Ovary (tissue), 3 donors: ENCODE results near the gene COL25A1.
"Not testable (repeated sequence)": the region's sequence is repeated elsewhere in the genome, so short reads cannot be mapped to it uniquely, and the experiment has no call there.

Experiments used
- EP300 ChIP-seq: sonication (generic); formaldehyde crosslinking; IDR thresholded peaks from one replicate; pipeline ENCODE4 v1.6.1; 2017; ENCODE audit warnings: antibody characterized with exemption
- POLR2A ChIP-seq: fragments of 450-650 bp; IDR thresholded peaks from one replicate; pipeline ENCODE4 v1.6.1; 2017; ENCODE audit warnings: antibody characterized with exemption, mild to moderate bottlenecking, moderate library complexity
- TF ChIP-seq, protein P1 (sequence below), 3 donors: fragments of 450-650 bp in 2 of 3; fragments of 200-600 bp in 1 of 3; IDR thresholded peaks; one replicate each; pipeline versions ENCODE4 v1.5.1 to v1.8.0; 2016 to 2022; ENCODE audit warnings: antibody characterized with exemption in 3 of 3, mild to moderate bottlenecking in 1 of 3
- donor health status: DM: no; HTN: no; CAD: no.

DNA sequence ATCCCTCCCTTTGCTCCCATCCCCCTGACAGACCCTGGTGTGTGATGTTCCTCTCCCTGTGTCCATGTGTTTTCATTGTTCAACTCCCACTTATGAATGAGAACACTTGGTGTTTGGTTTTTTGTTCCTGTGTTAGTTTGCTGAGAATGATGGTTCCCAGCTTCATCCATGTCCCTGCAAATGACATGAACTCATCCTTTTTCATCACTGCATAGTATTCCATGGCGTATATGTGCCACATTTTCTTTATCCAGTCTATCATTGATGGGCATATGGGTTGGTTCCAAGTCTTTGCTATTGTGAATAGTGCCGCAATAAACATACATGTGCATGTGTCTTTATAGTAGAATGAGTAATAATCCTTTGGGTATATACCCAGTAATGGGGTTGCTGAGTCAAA, 164.3 kb downstream of the COL25A1 start:
- TF ChIP-seq, protein P1, sequence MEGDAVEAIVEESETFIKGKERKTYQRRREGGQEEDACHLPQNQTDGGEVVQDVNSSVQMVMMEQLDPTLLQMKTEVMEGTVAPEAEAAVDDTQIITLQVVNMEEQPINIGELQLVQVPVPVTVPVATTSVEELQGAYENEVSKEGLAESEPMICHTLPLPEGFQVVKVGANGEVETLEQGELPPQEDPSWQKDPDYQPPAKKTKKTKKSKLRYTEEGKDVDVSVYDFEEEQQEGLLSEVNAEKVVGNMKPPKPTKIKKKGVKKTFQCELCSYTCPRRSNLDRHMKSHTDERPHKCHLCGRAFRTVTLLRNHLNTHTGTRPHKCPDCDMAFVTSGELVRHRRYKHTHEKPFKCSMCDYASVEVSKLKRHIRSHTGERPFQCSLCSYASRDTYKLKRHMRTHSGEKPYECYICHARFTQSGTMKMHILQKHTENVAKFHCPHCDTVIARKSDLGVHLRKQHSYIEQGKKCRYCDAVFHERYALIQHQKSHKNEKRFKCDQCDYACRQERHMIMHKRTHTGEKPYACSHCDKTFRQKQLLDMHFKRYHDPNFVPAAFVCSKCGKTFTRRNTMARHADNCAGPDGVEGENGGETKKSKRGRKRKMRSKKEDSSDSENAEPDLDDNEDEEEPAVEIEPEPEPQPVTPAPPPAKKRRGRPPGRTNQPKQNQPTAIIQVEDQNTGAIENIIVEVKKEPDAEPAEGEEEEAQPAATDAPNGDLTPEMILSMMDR (IDR thresholded peaks at IDR 0.05), result not testable (repeated sequence)
- TF ChIP-seq POLR2A, EP300: not testable (repeated sequence)
